SK-N-SH treated with all-trans-retinoic acid at 6 μM for 48 hours (cell line): ENCODE results near the gene ANO5.

Experiments
- ARNTL ChIP-seq: fragments of 450-650 bp; formaldehyde crosslinking; IDR thresholded peaks from 2 replicates; pipeline ENCODE4 v1.5.0; 2020; ENCODE audit warnings: low read depth, mild to moderate bottlenecking, moderate library complexity, borderline replicate concordance
- BACH2 ChIP-seq: fragments of 250-450 bp; sonication (Bioruptor Pico); IDR thresholded peaks from 2 replicates; pipeline ENCODE4 v1.9.0; 2021; ENCODE audit warnings: mild to moderate bottlenecking, borderline replicate concordance
- ISL1 ChIP-seq: fragments of 250-450 bp; sonication (Bioruptor Pico); IDR thresholded peaks from 2 replicates; pipeline ENCODE4 v2.1.2; 2022; ENCODE audit warnings: mild to moderate bottlenecking, moderate library complexity
- PATZ1 ChIP-seq: fragments of 250-450 bp; sonication (Bioruptor Pico); IDR thresholded peaks from 2 replicates; pipeline ENCODE4 v1.8.0; 2020; ENCODE audit warnings: mild to moderate bottlenecking, moderate library complexity, borderline replicate concordance
- RARB ChIP-seq: fragments of 250-450 bp; sonication (Bioruptor Pico); IDR thresholded peaks from 2 replicates; pipeline ENCODE4 v1.8.0; 2021; ENCODE audit warnings: mild to moderate bottlenecking, moderate library complexity
- TOX ChIP-seq: fragments of 250-450 bp; sonication (Bioruptor Pico); IDR thresholded peaks from 2 replicates; pipeline ENCODE4 v1.8.0; 2021; ENCODE audit warnings: mild to moderate bottlenecking, moderate library complexity, borderline replicate concordance
- TSHZ2 ChIP-seq: fragments of 250-450 bp; sonication (Bioruptor Pico); IDR thresholded peaks from 2 replicates; pipeline ENCODE4 v1.5.0; 2020; ENCODE audit warnings: mild to moderate bottlenecking, moderate library complexity
- ZFP3 ChIP-seq: fragments of 250-450 bp; sonication (Bioruptor Pico); IDR thresholded peaks from 2 replicates; pipeline ENCODE4 v1.5.0; 2020; ENCODE audit warnings: mild to moderate bottlenecking, moderate library complexity
- ZFP30 ChIP-seq: fragments of 450-650 bp; formaldehyde crosslinking; IDR thresholded peaks from 2 replicates; pipeline ENCODE4 v1.5.0; 2022; ENCODE audit warnings: mild to moderate bottlenecking, moderate library complexity
- TF ChIP-seq, protein P1 (sequence below): fragments of 250-450 bp; sonication (Bioruptor Pico); IDR thresholded peaks from 2 replicates; pipeline ENCODE4 v1.5.1; 2021; ENCODE audit warnings: mild to moderate bottlenecking, moderate library complexity
- TF ChIP-seq, protein P2 (sequence below): fragments of 250-450 bp; sonication (Bioruptor Pico); IDR thresholded peaks from 2 replicates; pipeline ENCODE4 v1.8.0; 2021; ENCODE audit warnings: low read depth, mild to moderate bottlenecking, moderate library complexity, borderline replicate concordance

- TF ChIP-seq BACH2 (no peak), ZFP30 (CRISPR knock-in tag) (no peak), ZFP3 (CRISPR knock-in tag) (no peak), ISL1 (CRISPR knock-in tag) (no peak), PATZ1 (CRISPR knock-in tag) (no peak), TSHZ2 (CRISPR knock-in tag) (no peak), TOX (CRISPR knock-in tag) (no peak), RARB (CRISPR knock-in tag) (no peak), ARNTL (CRISPR knock-in tag) (no peak)
- TF ChIP-seq, protein P1, sequence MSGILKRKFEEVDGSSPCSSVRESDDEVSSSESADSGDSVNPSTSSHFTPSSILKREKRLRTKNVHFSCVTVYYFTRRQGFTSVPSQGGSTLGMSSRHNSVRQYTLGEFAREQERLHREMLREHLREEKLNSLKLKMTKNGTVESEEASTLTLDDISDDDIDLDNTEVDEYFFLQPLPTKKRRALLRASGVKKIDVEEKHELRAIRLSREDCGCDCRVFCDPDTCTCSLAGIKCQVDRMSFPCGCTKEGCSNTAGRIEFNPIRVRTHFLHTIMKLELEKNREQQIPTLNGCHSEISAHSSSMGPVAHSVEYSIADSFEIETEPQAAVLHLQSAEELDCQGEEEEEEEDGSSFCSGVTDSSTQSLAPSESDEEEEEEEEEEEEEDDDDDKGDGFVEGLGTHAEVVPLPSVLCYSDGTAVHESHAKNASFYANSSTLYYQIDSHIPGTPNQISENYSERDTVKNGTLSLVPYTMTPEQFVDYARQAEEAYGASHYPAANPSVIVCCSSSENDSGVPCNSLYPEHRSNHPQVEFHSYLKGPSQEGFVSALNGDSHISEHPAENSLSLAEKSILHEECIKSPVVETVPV (CRISPR knock-in tag): no peak
- TF ChIP-seq, protein P2, sequence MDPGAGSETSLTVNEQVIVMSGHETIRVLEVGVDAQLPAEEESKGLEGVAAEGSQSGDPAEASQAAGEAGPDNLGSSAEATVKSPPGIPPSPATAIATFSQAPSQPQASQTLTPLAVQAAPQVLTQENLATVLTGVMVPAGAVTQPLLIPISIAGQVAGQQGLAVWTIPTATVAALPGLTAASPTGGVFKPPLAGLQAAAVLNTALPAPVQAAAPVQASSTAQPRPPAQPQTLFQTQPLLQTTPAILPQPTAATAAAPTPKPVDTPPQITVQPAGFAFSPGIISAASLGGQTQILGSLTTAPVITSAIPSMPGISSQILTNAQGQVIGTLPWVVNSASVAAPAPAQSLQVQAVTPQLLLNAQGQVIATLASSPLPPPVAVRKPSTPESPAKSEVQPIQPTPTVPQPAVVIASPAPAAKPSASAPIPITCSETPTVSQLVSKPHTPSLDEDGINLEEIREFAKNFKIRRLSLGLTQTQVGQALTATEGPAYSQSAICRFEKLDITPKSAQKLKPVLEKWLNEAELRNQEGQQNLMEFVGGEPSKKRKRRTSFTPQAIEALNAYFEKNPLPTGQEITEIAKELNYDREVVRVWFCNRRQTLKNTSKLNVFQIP (CRISPR knock-in tag): no peak
These were observed 1.4 kb downstream of the ANO5 start for GRCh38 chr11:22194306-22194705.
